Liver (tissue), 9 donors: Measurements from ENCODE around the gene ZDBF2. TPM values are rescaled to one million over a fixed set of nuclear protein-coding genes. Genes with fewer than 3 reads are reported as not detected.

Source experiments
- DNase-seq: peaks from one replicate; pipeline ENCODE4 v3.0.0-alpha.2; 2017; ENCODE audit warnings: low spot score
- H3K27ac ChIP-seq, 2 donors: one replicate each; pipeline ENCODE4 v1.7.0; 2013; ENCODE audit warnings: inconsistent platforms in 2 of 2, low read length in 2 of 2, control low read depth in 1 of 2, low read depth in 1 of 2, mild to moderate bottlenecking in 1 of 2
- H3K27me3 ChIP-seq, 4 donors: one replicate each; pipeline versions ENCODE4 v1.6.1 to v1.7.0; 2013; ENCODE audit warnings: low read length in 3 of 4, inconsistent platforms in 1 of 4, mild to moderate bottlenecking in 1 of 4, moderate library complexity in 1 of 4; ENCODE audit not compliant: control insufficient read depth in 4 of 4, insufficient read depth in 4 of 4
- H3K36me3 ChIP-seq, 4 donors: one replicate each; pipeline versions ENCODE4 v1.6.1 to v1.7.0; 2013; ENCODE audit warnings: low read length in 3 of 4, mild to moderate bottlenecking in 3 of 4, low read depth in 1 of 4, moderate library complexity in 1 of 4; ENCODE audit not compliant: control insufficient read depth in 4 of 4, insufficient read depth in 3 of 4
- H3K4me1 ChIP-seq, 4 donors: one replicate each; pipeline versions ENCODE4 v1.6.1 to v1.7.0; 2013; ENCODE audit warnings: low read length in 3 of 4, mild to moderate bottlenecking in 3 of 4, moderate library complexity in 1 of 4; ENCODE audit not compliant: control insufficient read depth in 4 of 4, insufficient read depth in 4 of 4
- H3K4me3 ChIP-seq, 3 donors: one replicate each; pipeline versions ENCODE4 v1.6.1 to v1.7.0; 2013; ENCODE audit warnings: low read length in 3 of 3, control low read depth in 1 of 3, low read depth in 1 of 3, mild to moderate bottlenecking in 1 of 3
- H3K9ac ChIP-seq, 2 donors: one replicate each; pipeline ENCODE4 v1.7.0; 2013; ENCODE audit warnings: low read length in 2 of 2, mild to moderate bottlenecking in 2 of 2, moderate library complexity in 2 of 2, control low read depth in 1 of 2, low read depth in 1 of 2
- H3K9me3 ChIP-seq, 4 donors: one replicate each; pipeline versions ENCODE4 v1.6.1 to v1.7.0; 2013; ENCODE audit warnings: low read length in 3 of 4; ENCODE audit not compliant: control insufficient read depth in 4 of 4
- ATF3 ChIP-seq: IDR thresholded peaks from 2 replicates; pipeline ENCODE4 v1.6.1; 2016; ENCODE audit warnings: antibody characterized with exemption
- EGR1 ChIP-seq, 2 donors: IDR thresholded peaks; 2 replicates each; pipeline ENCODE4 v1.6.1; 2016 to 2018; ENCODE audit warnings: antibody characterized with exemption in 2 of 2, low read depth in 2 of 2
- FOXA1 ChIP-seq: IDR thresholded peaks from 2 replicates; pipeline ENCODE4 v1.6.1; 2016; ENCODE audit warnings: antibody characterized with exemption
- FOXA2 ChIP-seq: IDR thresholded peaks from 2 replicates; pipeline ENCODE4 v1.6.1; 2016; ENCODE audit warnings: antibody characterized with exemption
- GABPA ChIP-seq, 2 donors: IDR thresholded peaks in 1 of 2; conservative IDR thresholded peaks in 1 of 2; 2 replicates each; pipeline ENCODE4 v1.6.1; 2016; ENCODE audit warnings: antibody characterized with exemption in 2 of 2, mild to moderate bottlenecking in 1 of 2, moderate library complexity in 1 of 2
- HNF4A ChIP-seq, 2 donors: conservative IDR thresholded peaks; 2 replicates each; pipeline ENCODE4 v1.6.1; 2016; ENCODE audit warnings: antibody characterized with exemption in 2 of 2, mild to moderate bottlenecking in 2 of 2
- HNF4G ChIP-seq: IDR thresholded peaks from 2 replicates; pipeline ENCODE4 v1.6.1; 2016; ENCODE audit warnings: antibody characterized with exemption
- JUND ChIP-seq, 2 donors: IDR thresholded peaks; 2 replicates each; pipeline ENCODE4 v1.6.1; 2016; ENCODE audit warnings: antibody characterized with exemption in 2 of 2
- MAX ChIP-seq: IDR thresholded peaks from 2 replicates; pipeline ENCODE4 v1.6.1; 2016; ENCODE audit warnings: antibody characterized with exemption
- NR2F2 ChIP-seq: IDR thresholded peaks from 2 replicates; pipeline ENCODE4 v1.6.1; 2016; ENCODE audit warnings: antibody characterized with exemption
- RAD21 ChIP-seq, 2 donors: IDR thresholded peaks; 2 replicates each; pipeline ENCODE4 v1.6.1; 2016; ENCODE audit warnings: antibody characterized with exemption in 2 of 2, mild to moderate bottlenecking in 2 of 2
- RXRA ChIP-seq, 2 donors: IDR thresholded peaks; 2 replicates each; pipeline ENCODE4 v1.6.1; 2017 to 2018; ENCODE audit warnings: antibody characterized with exemption in 2 of 2, mild to moderate bottlenecking in 1 of 2
- SP1 ChIP-seq: IDR thresholded peaks from 2 replicates; pipeline ENCODE4 v1.6.1; 2018; ENCODE audit warnings: antibody characterized with exemption, mild to moderate bottlenecking
- TAF1 ChIP-seq: conservative IDR thresholded peaks from 2 replicates; pipeline ENCODE4 v1.6.1; 2016; ENCODE audit warnings: antibody characterized with exemption, mild to moderate bottlenecking
- YY1 ChIP-seq: IDR thresholded peaks from 2 replicates; pipeline ENCODE4 v1.6.1; 2016; ENCODE audit warnings: antibody characterized with exemption, mild to moderate bottlenecking
- WGBS: extraction: QIAGEN DNeasy Blood & Tissue Kit; methylation state at CpG from one replicate; pipeline ENCODE4 v1.1.7; 2013; 5-methylcytosine and 5-hydroxymethylcytosine counted together
- polyA plus RNA-seq, 2 donors: library from polyadenylated mRNA; stranded (reverse) in 1 of 2; unstranded in 1 of 2; fragments of 200-250 nt in 1 of 2; fragments of >200 nt in 1 of 2; fragmentation: Nextera tagmentation in 1 of 2; extraction: Ambion mirVana in 1 of 2; gene quantifications; one replicate each; pipeline versions ENCODE4 v1.2.1 to v1.2.3, GENCODE V29; 2013 to 2015
- total RNA-seq, 2 donors: library from RNA; depleted of rRNA; stranded (reverse); fragments of >200 nt; gene quantifications; one replicate each; pipeline ENCODE4 v1.2.3, GENCODE V29; 2014
- TF ChIP-seq, protein P1 (sequence below): IDR thresholded peaks from 2 replicates; pipeline ENCODE4 v1.6.1; 2016; ENCODE audit warnings: antibody characterized with exemption, mild to moderate bottlenecking
- TF ChIP-seq, protein P2 (sequence below): IDR thresholded peaks from 2 replicates; pipeline ENCODE4 v1.6.1; 2016; ENCODE audit warnings: antibody characterized with exemption
- TF ChIP-seq, protein P3 (sequence below): fragments of 150-350 bp; IDR thresholded peaks from 2 replicates; pipeline ENCODE4 v1.5.1; 2017; ENCODE audit warnings: improper control_type of control experiment, low read depth, low read length; ENCODE audit not compliant: missing input control
- donor health status: healthy.
- donor health status: healthy.
- donor health status: healthy.
- donor health status: healthy.
- donor health status: healthy.

ZDBF2 gene
- total and polyA plus RNA-seq, 4 donors = 0.97 to 5.9 (median 1.9) TPM

DNA sequence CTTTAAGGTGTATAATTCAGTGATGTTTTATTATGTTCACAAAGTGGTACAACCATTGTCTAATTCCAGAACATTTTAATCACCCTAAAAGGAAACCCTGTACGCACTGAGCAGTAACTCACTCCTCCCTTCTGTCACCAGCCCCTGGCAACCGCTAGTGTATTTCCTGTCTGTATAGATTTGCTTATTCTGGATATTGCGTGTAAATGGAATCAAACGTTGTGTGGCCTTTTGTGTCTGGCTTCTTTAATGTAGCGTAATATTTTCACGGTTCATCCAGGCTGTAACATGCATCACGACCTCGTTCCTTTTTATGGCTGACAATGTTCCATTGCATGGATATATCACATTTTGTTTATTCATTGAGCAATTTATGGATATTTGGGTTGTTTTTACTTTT lies 8.3 kb downstream of the ZDBF2 start:
- 90% methylated on average over 8 of the region's 8 CpGs for WGBS
- Histone ChIP-seq H3K9ac (no peak overlapping the region), H3K4me3 (no peak overlapping the region), H3K27ac (no peak overlapping the region), H3K9me3 (peaks cover 2 to 8% (median 4%) of the 10 kb centered on the region in 4 donors), H3K36me3 (peaks cover 0 to 4% (median 3%) of the 10 kb centered on the region in 4 donors), H3K27me3 (no peaks in the 10 kb centered on the region), H3K4me1 (no peaks in the 10 kb centered on the region)
- TF ChIP-seq HNF4G (no peak), RXRA (IDR thresholded peaks at IDR 0.05) (no peak), FOXA1 (no peak), TAF1 (no peak), SP1 (no peak), GABPA (IDR thresholded peaks at IDR 0.05 in 1 of 2, conservative IDR thresholded peaks at IDR 0.05 in 1 of 2) (no peak), ATF3 (no peak), NR2F2 (no peak), HNF4A (conservative IDR thresholded peaks at IDR 0.05) (no peak), FOXA2 (no peak), RAD21 (IDR thresholded peaks at IDR 0.05) (no peak), EGR1 (IDR thresholded peaks at IDR 0.05; ENCODE audit: low read depth in 2 of 2) (no peak), YY1 (no peak), JUND (IDR thresholded peaks at IDR 0.05) (no peak), MAX (no peak)
- TF ChIP-seq, protein P1, sequence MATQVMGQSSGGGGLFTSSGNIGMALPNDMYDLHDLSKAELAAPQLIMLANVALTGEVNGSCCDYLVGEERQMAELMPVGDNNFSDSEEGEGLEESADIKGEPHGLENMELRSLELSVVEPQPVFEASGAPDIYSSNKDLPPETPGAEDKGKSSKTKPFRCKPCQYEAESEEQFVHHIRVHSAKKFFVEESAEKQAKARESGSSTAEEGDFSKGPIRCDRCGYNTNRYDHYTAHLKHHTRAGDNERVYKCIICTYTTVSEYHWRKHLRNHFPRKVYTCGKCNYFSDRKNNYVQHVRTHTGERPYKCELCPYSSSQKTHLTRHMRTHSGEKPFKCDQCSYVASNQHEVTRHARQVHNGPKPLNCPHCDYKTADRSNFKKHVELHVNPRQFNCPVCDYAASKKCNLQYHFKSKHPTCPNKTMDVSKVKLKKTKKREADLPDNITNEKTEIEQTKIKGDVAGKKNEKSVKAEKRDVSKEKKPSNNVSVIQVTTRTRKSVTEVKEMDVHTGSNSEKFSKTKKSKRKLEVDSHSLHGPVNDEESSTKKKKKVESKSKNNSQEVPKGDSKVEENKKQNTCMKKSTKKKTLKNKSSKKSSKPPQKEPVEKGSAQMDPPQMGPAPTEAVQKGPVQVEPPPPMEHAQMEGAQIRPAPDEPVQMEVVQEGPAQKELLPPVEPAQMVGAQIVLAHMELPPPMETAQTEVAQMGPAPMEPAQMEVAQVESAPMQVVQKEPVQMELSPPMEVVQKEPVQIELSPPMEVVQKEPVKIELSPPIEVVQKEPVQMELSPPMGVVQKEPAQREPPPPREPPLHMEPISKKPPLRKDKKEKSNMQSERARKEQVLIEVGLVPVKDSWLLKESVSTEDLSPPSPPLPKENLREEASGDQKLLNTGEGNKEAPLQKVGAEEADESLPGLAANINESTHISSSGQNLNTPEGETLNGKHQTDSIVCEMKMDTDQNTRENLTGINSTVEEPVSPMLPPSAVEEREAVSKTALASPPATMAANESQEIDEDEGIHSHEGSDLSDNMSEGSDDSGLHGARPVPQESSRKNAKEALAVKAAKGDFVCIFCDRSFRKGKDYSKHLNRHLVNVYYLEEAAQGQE = no peak
- TF ChIP-seq, protein P2, sequence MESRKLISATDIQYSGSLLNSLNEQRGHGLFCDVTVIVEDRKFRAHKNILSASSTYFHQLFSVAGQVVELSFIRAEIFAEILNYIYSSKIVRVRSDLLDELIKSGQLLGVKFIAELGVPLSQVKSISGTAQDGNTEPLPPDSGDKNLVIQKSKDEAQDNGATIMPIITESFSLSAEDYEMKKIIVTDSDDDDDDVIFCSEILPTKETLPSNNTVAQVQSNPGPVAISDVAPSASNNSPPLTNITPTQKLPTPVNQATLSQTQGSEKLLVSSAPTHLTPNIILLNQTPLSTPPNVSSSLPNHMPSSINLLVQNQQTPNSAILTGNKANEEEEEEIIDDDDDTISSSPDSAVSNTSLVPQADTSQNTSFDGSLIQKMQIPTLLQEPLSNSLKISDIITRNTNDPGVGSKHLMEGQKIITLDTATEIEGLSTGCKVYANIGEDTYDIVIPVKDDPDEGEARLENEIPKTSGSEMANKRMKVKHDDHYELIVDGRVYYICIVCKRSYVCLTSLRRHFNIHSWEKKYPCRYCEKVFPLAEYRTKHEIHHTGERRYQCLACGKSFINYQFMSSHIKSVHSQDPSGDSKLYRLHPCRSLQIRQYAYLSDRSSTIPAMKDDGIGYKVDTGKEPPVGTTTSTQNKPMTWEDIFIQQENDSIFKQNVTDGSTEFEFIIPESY = no peak
- TF ChIP-seq, protein P3, sequence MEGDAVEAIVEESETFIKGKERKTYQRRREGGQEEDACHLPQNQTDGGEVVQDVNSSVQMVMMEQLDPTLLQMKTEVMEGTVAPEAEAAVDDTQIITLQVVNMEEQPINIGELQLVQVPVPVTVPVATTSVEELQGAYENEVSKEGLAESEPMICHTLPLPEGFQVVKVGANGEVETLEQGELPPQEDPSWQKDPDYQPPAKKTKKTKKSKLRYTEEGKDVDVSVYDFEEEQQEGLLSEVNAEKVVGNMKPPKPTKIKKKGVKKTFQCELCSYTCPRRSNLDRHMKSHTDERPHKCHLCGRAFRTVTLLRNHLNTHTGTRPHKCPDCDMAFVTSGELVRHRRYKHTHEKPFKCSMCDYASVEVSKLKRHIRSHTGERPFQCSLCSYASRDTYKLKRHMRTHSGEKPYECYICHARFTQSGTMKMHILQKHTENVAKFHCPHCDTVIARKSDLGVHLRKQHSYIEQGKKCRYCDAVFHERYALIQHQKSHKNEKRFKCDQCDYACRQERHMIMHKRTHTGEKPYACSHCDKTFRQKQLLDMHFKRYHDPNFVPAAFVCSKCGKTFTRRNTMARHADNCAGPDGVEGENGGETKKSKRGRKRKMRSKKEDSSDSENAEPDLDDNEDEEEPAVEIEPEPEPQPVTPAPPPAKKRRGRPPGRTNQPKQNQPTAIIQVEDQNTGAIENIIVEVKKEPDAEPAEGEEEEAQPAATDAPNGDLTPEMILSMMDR = no peak
- DNase-seq = no peak
